K562 (cell line): ENCODE data around the gene NEDD9. TPM values are rescaled to one million over a fixed set of nuclear protein-coding genes. Genes with fewer than 3 reads are reported as not detected.

ENCODE experiments used
- ATAC-seq: fragments of 200-7000 bp; cut with Tn5 transposase; 3 replicates; pipeline ENCODE4 v1.9.1; 2020; ENCODE audit warnings: moderate library complexity
- BruUV-seq: library from RNA; stranded (reverse); fragments of 400-500 nt; replicated peaks from 2 replicates; lab custom pipeline; 2021; lab: Mats Ljungman, UMichigan
- CTCF ChIA-PET: fragments of 300-600 bp; formaldehyde crosslinking; extraction: SDS; loops from one replicate; lab custom pipeline; 2021; ENCODE audit warnings: low intra/inter-chr PET ratio; lab: Yijun Ruan, JAX
- POLR2A ChIA-PET: fragments of 300-600, 350-650 bp; sonication (Branson Sonifier 250); formaldehyde crosslinking; extraction: SDS; loops from one replicate; lab custom pipeline; 2021; ENCODE audit warnings: antibody characterized with exemption, inconsistent platforms; lab: Yijun Ruan, JAX
- DNase-seq, 4 experiments: peaks; one replicate each; pipeline versions ENCODE4 v3.0.0 to v3.0.0-alpha.2; 2011 to 2018; ENCODE audit warnings: low spot score in 3 of 4, mixed read lengths in 3 of 4; ENCODE audit errors: extremely low read depth in 1 of 4
- FAIRE-seq: peaks from 2 replicates; lab custom pipeline; 2011; peaks lifted over from hg19 to GRCh38; lab: Jason Lieb, UNC
- H2AFZ ChIP-seq: 2 replicates; pipeline ENCODE4 v1.6.0; 2011; ENCODE audit warnings: low read depth, low read length, control low read depth, inconsistent platforms
- H3K27ac ChIP-seq: fragments of 200-600 bp; 3 replicates; pipeline ENCODE4 v1.8.0; 2011; ENCODE audit warnings: low read depth, mild to moderate bottlenecking, control low read depth, inconsistent platforms, low read length, moderate library complexity, mixed read lengths; ENCODE audit errors: extremely low read depth
- H3K27me3 ChIP-seq, 2 experiments: fragments of 300-600 bp in 1 of 2; 2 replicates in 1 of 2; 3 replicates in 1 of 2; pipeline versions ENCODE4 v1.6.0 to v1.8.0; 2011; ENCODE audit warnings: inconsistent platforms in 2 of 2, low read length in 2 of 2, mild to moderate bottlenecking in 1 of 2, mixed read lengths in 1 of 2, moderate library complexity in 1 of 2; ENCODE audit not compliant: control insufficient read depth in 2 of 2, insufficient read depth in 2 of 2
- H3K36me3 ChIP-seq: fragments of 300-600 bp; 3 replicates; pipeline ENCODE4 v1.8.0; 2011; ENCODE audit warnings: mild to moderate bottlenecking, low read length, inconsistent platforms; ENCODE audit not compliant: control insufficient read depth, insufficient read depth
- H3K4me1 ChIP-seq, 2 experiments: fragments of 200-600 bp in 1 of 2; replicated peaks in 1 of 2; 2 replicates in 1 of 2; 3 replicates in 1 of 2; pipeline versions ENCODE4 v1.5.1 to v1.8.0; 2011; ENCODE audit warnings: inconsistent platforms in 2 of 2, low read length in 2 of 2, mild to moderate bottlenecking in 1 of 2, mixed read lengths in 1 of 2, moderate library complexity in 1 of 2; ENCODE audit not compliant: control insufficient read depth in 2 of 2, insufficient read depth in 2 of 2
- H3K4me2 ChIP-seq: 2 replicates; pipeline ENCODE4 v1.6.1; 2011; ENCODE audit warnings: low read length, control low read depth, inconsistent platforms, mixed read lengths; ENCODE audit not compliant: insufficient read depth
- H3K4me3 ChIP-seq: fragments of 200-600 bp; sonication (generic), shearing (Covaris generic); 2 replicates; pipeline ENCODE4 v1.5.1; 2016; ENCODE audit warnings: control low read depth, inconsistent platforms
- H3K79me2 ChIP-seq: fragments of 200-600 bp; 3 replicates; pipeline ENCODE4 v1.8.0; 2011; ENCODE audit warnings: low read length, inconsistent platforms; ENCODE audit not compliant: control insufficient read depth, insufficient read depth
- H3K9ac ChIP-seq, 2 experiments: 2 replicates each; pipeline versions ENCODE4 v1.6.0 to v1.6.1; 2011; ENCODE audit warnings: low read depth in 2 of 2, low read length in 2 of 2, control low read depth in 1 of 2, inconsistent platforms in 1 of 2, mild to moderate bottlenecking in 1 of 2, mixed read lengths in 1 of 2; ENCODE audit not compliant: insufficient read depth in 1 of 2
- H3K9me1 ChIP-seq: one replicate; pipeline ENCODE4 v1.6.0; 2011; ENCODE audit warnings: inconsistent platforms, mild to moderate bottlenecking, low read length, moderate library complexity; ENCODE audit not compliant: control insufficient read depth, insufficient read depth
- H3K9me3 ChIP-seq: replicated peaks from 2 replicates; pipeline ENCODE4 v1.5.1; 2011; ENCODE audit warnings: low read depth, low read length, inconsistent platforms; ENCODE audit not compliant: control insufficient read depth, insufficient read depth
- H4K20me1 ChIP-seq: replicated peaks from 2 replicates; pipeline ENCODE4 v1.6.1; 2011; ENCODE audit warnings: low read length, inconsistent platforms, mixed read lengths; ENCODE audit not compliant: control insufficient read depth, insufficient read depth
- ARID1B ChIP-seq: fragments of 450-650 bp; IDR thresholded peaks from 2 replicates; pipeline ENCODE4 v1.6.1; 2016; ENCODE audit warnings: antibody characterized with exemption, mild to moderate bottlenecking, inconsistent platforms
- BCOR ChIP-seq: fragments of 450-650 bp; IDR thresholded peaks from 2 replicates; pipeline ENCODE4 v1.6.1; 2016
- BRF1 ChIP-seq: IDR thresholded peaks from 3 replicates; pipeline ENCODE4 v1.6.1; 2011; ENCODE audit warnings: borderline replicate concordance, mild to moderate bottlenecking; ENCODE audit not compliant: insufficient read length; ENCODE audit errors: extremely low read depth
- E2F5 ChIP-seq: sonication (generic); formaldehyde crosslinking; IDR thresholded peaks from 2 replicates; pipeline ENCODE4 v1.8.0; 2022; ENCODE audit warnings: mild to moderate bottlenecking, missing genetic modification reagents
- FOSL1 ChIP-seq: fragments of 200-800 bp; sonication (Bioruptor generic); conservative IDR thresholded peaks from 2 replicates; pipeline ENCODE4 v1.6.1; 2016; ENCODE audit warnings: missing genetic modification characterization, missing compliant biosample characterization
- FOXP1 ChIP-seq: sonication (generic); formaldehyde crosslinking; IDR thresholded peaks from 2 replicates; pipeline ENCODE4 v1.8.0; 2022; ENCODE audit warnings: mild to moderate bottlenecking, missing genetic modification reagents
- GABPA ChIP-seq: fragments of 200-800 bp; sonication (Bioruptor generic); conservative IDR thresholded peaks from 2 replicates; pipeline ENCODE4 v1.6.1; 2016; ENCODE audit warnings: low read depth, missing genetic modification characterization, missing compliant biosample characterization
- HCFC1 ChIP-seq: IDR thresholded peaks from 2 replicates; pipeline ENCODE4 v1.6.1; 2012; ENCODE audit warnings: low read depth, low read length, improper control_type of control experiment
- HNRNPK ChIP-seq: fragments of 200-400 bp; formaldehyde crosslinking; IDR thresholded peaks from one replicate; pipeline ENCODE4 v1.6.1; 2018; ENCODE audit warnings: mild to moderate bottlenecking, low read depth, low read length; ENCODE audit not compliant: poor library complexity, severe bottlenecking
- RNF219 ChIP-seq: fragments of 250-450 bp; sonication (Bioruptor Pico); IDR thresholded peaks from 2 replicates; pipeline ENCODE4 v1.5.0; 2022; ENCODE audit warnings: mild to moderate bottlenecking
- SNIP1 ChIP-seq: fragments of 450-650 bp; IDR thresholded peaks from 2 replicates; pipeline ENCODE4 v1.7.1; 2017; ENCODE audit warnings: low read depth, mild to moderate bottlenecking
- SRF ChIP-seq, 2 experiments: fragments of 250-450, 450-650 bp in 1 of 2; sonication (Bioruptor Pico) in 1 of 2; sonication (generic) in 1 of 2; formaldehyde crosslinking; IDR thresholded peaks; 2 replicates each; pipeline versions ENCODE4 v1.5.0 to v1.5.1; 2020 to 2022; ENCODE audit warnings: mild to moderate bottlenecking in 1 of 2, missing genetic modification reagents in 1 of 2
- TARDBP ChIP-seq: fragments of 450-650 bp; IDR thresholded peaks from 2 replicates; pipeline ENCODE4 v1.6.1; 2016
- ZBTB49 ChIP-seq: sonication (generic); formaldehyde crosslinking; IDR thresholded peaks from 2 replicates; pipeline ENCODE4 v1.8.0; 2022; ENCODE audit warnings: missing genetic modification reagents, mild to moderate bottlenecking, borderline replicate concordance
- WGBS: fragments of 100-300 bp; shearing (Covaris generic); methylation state at CpG from one replicate; pipeline ENCODE4 v1.1.6; 2016; ENCODE audit warnings: low coverage, mixed read lengths; ENCODE audit not compliant: insufficient coverage; ENCODE audit errors: missing lambda C conversion rate; 5-methylcytosine and 5-hydroxymethylcytosine counted together
- in situ Hi-C: fragments of 300-500 bp; cut with MboI; formaldehyde crosslinking; loops from 4 replicates; pipeline ENCODE4 v1.15.0; 2018; ENCODE audit warnings: inconsistent platforms, mixed read lengths
- intact Hi-C: fragments of 100-400 bp; cut with micrococcal nuclease; formaldehyde crosslinking; loops from 2 replicates; pipeline ENCODE4 v1.14.2; 2022
- polyA plus RNA-seq, 8 experiments: library from polyadenylated mRNA; depleted of rRNA in 4 of 8; stranded (reverse) in 5 of 8; unstranded in 3 of 8; fragments of >200 nt; fragmentation: Nextera tagmentation in 2 of 8; fragmentation: Illumina TruSeq in 1 of 8; extraction: Ambion mirVana in 2 of 8; extraction: Trizol in 1 of 8; gene quantifications; 2 replicates each; pipeline versions ENCODE4 v1.2.1 to v1.2.3, GENCODE V29; 2011 to 2014; ENCODE audit warnings: inconsistent platforms in 1 of 8, missing spikeins in 1 of 8
- total RNA-seq, 7 experiments: library from RNA; depleted of rRNA in 6 of 7; stranded (reverse); fragments of >200 nt in 6 of 7; fragmentation: Illumina TruSeq in 2 of 7; extraction: Trizol in 2 of 7; gene quantifications; 2 replicates each; pipeline versions ENCODE4 v1.2.1 to v1.2.3, GENCODE V29; 2011 to 2021; ENCODE audit warnings: low replicate concordance in 1 of 7

Gene NEDD9
- total and polyA plus RNA-seq, 9 of the 15 experiments (the other 6 are each of a cell fraction or from before 2014, with no cell fraction given), result 0.04 to 0.18 (median 0.15) TPM; not detected in 6

GRCh38 chr6:11217360-11218101, 14.9 kb downstream of the NEDD9 start:
- DNase-seq, result no peak
- H3K4me2 ChIP-seq, result no peak overlapping the region
- intact Hi-C loops (no loop called here), in situ Hi-C loops (no loop called here)
- no peaks in the 10 kb centered on the region for H3K9me3 ChIP-seq
- no peaks in the 10 kb centered on the region for H3K79me2 ChIP-seq
- H4K20me1 ChIP-seq, result 0 out of 2 replicates have a peak, but pooled peaks cover 4% of the 10 kb centered on the region
- H3K27me3 ChIP-seq, result peaks cover 35 to 51% of the 10 kb centered on the region in 2 experiments; a peak in 4 of 5 replicates
- ATAC-seq, result no peak
- H3K27ac ChIP-seq, result no peak overlapping the region
- no TSS peak for BruUV-seq
- POLR2A ChIA-PET, result interaction anchor here (0.8 kb wide), 1 partner anchor 12 kb away, joined by 3 read pairs; no protein-coding TSS in a partner anchor
- H3K9me1 ChIP-seq, result no peaks in the 10 kb centered on the region
- no peak for FAIRE-seq
- CTCF ChIA-PET, result no interaction called here
- H3K4me3 ChIP-seq, result no peak overlapping the region
- no peaks in the 10 kb centered on the region for H3K36me3 ChIP-seq
- 0% methylated on average over 4 of the region's 4 CpGs for WGBS
- no peak for TF ChIP-seq SNIP1
- TF ChIP-seq HNRNPK, result no peak
- TF ChIP-seq SRF (CRISPR knock-in tag; IDR thresholded peaks at IDR 0.05), result no peak
- no peak for TF ChIP-seq ZBTB49 (CRISPR knock-in tag)
- TF ChIP-seq FOSL1 (tag), result no peak
- TF ChIP-seq TARDBP, result no peak
- TF ChIP-seq ARID1B, result no peak
- no peak for TF ChIP-seq E2F5 (CRISPR knock-in tag)
- no peak for TF ChIP-seq HCFC1
- TF ChIP-seq RNF219 (CRISPR knock-in tag), result no peak
- no peak for TF ChIP-seq FOXP1
- TF ChIP-seq BRF1, result no peak
- no peak for TF ChIP-seq BCOR
- TF ChIP-seq GABPA (tag), result no peak
- H3K9ac ChIP-seq, result no peak overlapping the region
- H3K4me1 ChIP-seq, result no peaks in the 10 kb centered on the region
- no peak overlapping the region for H2AFZ ChIP-seq
